ENCODE data around the gene MLPH. TPM values are rescaled to one million over a fixed set of nuclear protein-coding genes. Genes with fewer than 3 reads are reported as not detected.
A peak's percentile ranks its signal among the peaks of the same experiment; 100 is the strongest.

The MLPH gene
- total RNA-seq, 1 experiment from 2014 or later: 237 TPM

- TF ChIP-seq EZH2 (IDR thresholded peaks at IDR 0.05; ENCODE audit: low read depth): no peak
- TF ChIP-seq, protein P1, sequence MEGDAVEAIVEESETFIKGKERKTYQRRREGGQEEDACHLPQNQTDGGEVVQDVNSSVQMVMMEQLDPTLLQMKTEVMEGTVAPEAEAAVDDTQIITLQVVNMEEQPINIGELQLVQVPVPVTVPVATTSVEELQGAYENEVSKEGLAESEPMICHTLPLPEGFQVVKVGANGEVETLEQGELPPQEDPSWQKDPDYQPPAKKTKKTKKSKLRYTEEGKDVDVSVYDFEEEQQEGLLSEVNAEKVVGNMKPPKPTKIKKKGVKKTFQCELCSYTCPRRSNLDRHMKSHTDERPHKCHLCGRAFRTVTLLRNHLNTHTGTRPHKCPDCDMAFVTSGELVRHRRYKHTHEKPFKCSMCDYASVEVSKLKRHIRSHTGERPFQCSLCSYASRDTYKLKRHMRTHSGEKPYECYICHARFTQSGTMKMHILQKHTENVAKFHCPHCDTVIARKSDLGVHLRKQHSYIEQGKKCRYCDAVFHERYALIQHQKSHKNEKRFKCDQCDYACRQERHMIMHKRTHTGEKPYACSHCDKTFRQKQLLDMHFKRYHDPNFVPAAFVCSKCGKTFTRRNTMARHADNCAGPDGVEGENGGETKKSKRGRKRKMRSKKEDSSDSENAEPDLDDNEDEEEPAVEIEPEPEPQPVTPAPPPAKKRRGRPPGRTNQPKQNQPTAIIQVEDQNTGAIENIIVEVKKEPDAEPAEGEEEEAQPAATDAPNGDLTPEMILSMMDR (conservative IDR thresholded peaks at IDR 0.05): no peak
- H3K9me3 ChIP-seq (ENCODE audit: insufficient read depth, low read depth): no peaks in the 10 kb centered on the region
- DNase-seq: no peak
- intact Hi-C loops (cut with micrococcal nuclease; ENCODE audit: unreplicated experiment): no loop called here
- H3K27ac ChIP-seq: no peak overlapping the region
- POLR2A ChIA-PET (ENCODE audit: unreplicated experiment): no interaction called here
- H3F3A ChIP-seq (ENCODE audit: insufficient read depth, low read depth): peaks cover 54% of the 10 kb centered on the region
- CTCF ChIA-PET: interaction anchor here (0.6 to 1.3 kb wide), 2 partner anchors 36 to 380 kb away, joined by 3 read pairs; no protein-coding TSS in a partner anchor
- peaks cover 23% of the 10 kb centered on the region for H3K4me1 ChIP-seq (replicated peaks; ENCODE audit: insufficient read depth)
- BruUV-seq (replicated peaks): no TSS peak
- H3K4me3 ChIP-seq: no peak overlapping the region
- H4K20me1 ChIP-seq (ENCODE audit: insufficient read depth): no peaks in the 10 kb centered on the region
- H3K27me3 ChIP-seq (ENCODE audit: insufficient read depth, low read depth): no peaks in the 10 kb centered on the region
- H3K9me2 ChIP-seq (ENCODE audit: insufficient read depth): no peaks in the 10 kb centered on the region
- peaks cover 78% of the 10 kb centered on the region for H3K79me2 ChIP-seq (ENCODE audit: low read depth)
- H3K4me2 ChIP-seq: no peak overlapping the region
- no peak overlapping the region for H2AFZ ChIP-seq
- peaks cover 71% of the 10 kb centered on the region for H3K36me3 ChIP-seq (ENCODE audit: low read depth)
Observed at GRCh38 chr2:237507512-237507911, 20.5 kb downstream of the MLPH start.

GRCh38 chr2:237508361-237508760 is 21.3 kb downstream of the MLPH start:
- TF ChIP-seq EZH2 (IDR thresholded peaks at IDR 0.05; ENCODE audit: low read depth): no peak
- TF ChIP-seq, protein P1 (conservative IDR thresholded peaks at IDR 0.05): no peak
- Histone ChIP-seq H3K27me3 (ENCODE audit: insufficient read depth, low read depth) (no peaks in the 10 kb centered on the region), H3K9me3 (ENCODE audit: insufficient read depth, low read depth) (no peaks in the 10 kb centered on the region), H3K4me2 (no peak overlapping the region), H3K9me2 (ENCODE audit: insufficient read depth) (no peaks in the 10 kb centered on the region), H2AFZ (no peak overlapping the region), H3F3A (ENCODE audit: insufficient read depth, low read depth) (peaks cover 46% of the 10 kb centered on the region), H3K4me3 (no peak overlapping the region), H3K79me2 (ENCODE audit: low read depth) (peaks cover 76% of the 10 kb centered on the region), H3K27ac (no peak overlapping the region), H3K36me3 (ENCODE audit: low read depth) (peaks cover 75% of the 10 kb centered on the region), H3K4me1 (replicated peaks; ENCODE audit: insufficient read depth) (peaks cover 15% of the 10 kb centered on the region), H4K20me1 (ENCODE audit: insufficient read depth) (peaks cover 4% of the 10 kb centered on the region)
- POLR2A ChIA-PET (ENCODE audit: unreplicated experiment): interaction anchor here (0.7 kb wide), 1 partner anchor 20 kb away, joined by 4 read pairs; no protein-coding TSS in a partner anchor
- intact Hi-C loops (cut with micrococcal nuclease; ENCODE audit: unreplicated experiment): no loop called here
- DNase-seq: no peak
- CTCF ChIA-PET: interaction anchor here (1.1 to 1.3 kb wide), 2 partner anchors 37 to 87 kb away, joined by 3 read pairs; no protein-coding TSS in a partner anchor
- no TSS peak for BruUV-seq (replicated peaks)

GRCh38 chr2:237509151-237509550 is 22.1 kb downstream of the MLPH start:
- Histone ChIP-seq H3K4me1 (replicated peaks; ENCODE audit: insufficient read depth) (peaks cover 7% of the 10 kb centered on the region; the same call in 1 of the 2 replicates), H3K9me2 (ENCODE audit: insufficient read depth) (no peaks in the 10 kb centered on the region), H3K27me3 (ENCODE audit: insufficient read depth, low read depth) (no peaks in the 10 kb centered on the region), H3K4me2 (no peak overlapping the region), H2AFZ (no peak overlapping the region), H3K4me3 (no peak overlapping the region), H3K27ac (peak overlapping the region; percentile 13; the same call in 1 of the 2 replicates), H4K20me1 (ENCODE audit: insufficient read depth) (peaks cover 10% of the 10 kb centered on the region), H3K9me3 (ENCODE audit: insufficient read depth, low read depth) (no peaks in the 10 kb centered on the region), H3K79me2 (ENCODE audit: low read depth) (peaks cover 76% of the 10 kb centered on the region), H3F3A (ENCODE audit: insufficient read depth, low read depth) (peaks cover 43% of the 10 kb centered on the region), H3K36me3 (ENCODE audit: low read depth) (peaks cover 75% of the 10 kb centered on the region)
- ChIA-PET POLR2A (ENCODE audit: unreplicated experiment) (interaction anchor here (0.7 kb wide), 1 partner anchor 35 kb away, joined by 3 read pairs; no protein-coding TSS in a partner anchor), CTCF (interaction anchor here (1.1 kb wide), 1 partner anchor 87 kb away, joined by 3 read pairs; no protein-coding TSS in a partner anchor)
- no TSS peak for BruUV-seq (replicated peaks)
- intact Hi-C loops (cut with micrococcal nuclease; ENCODE audit: unreplicated experiment): no loop called here
- no peak for TF ChIP-seq EZH2 (IDR thresholded peaks at IDR 0.05; ENCODE audit: low read depth)
- TF ChIP-seq, protein P1 (conservative IDR thresholded peaks at IDR 0.05): no peak
- no peak for DNase-seq

Data from PC-9 (cell line).